ENCODE results near the gene MRPS14. TPM values are rescaled to one million over a fixed set of nuclear protein-coding genes. Genes with fewer than 3 reads are reported as not detected.

MRPS14 gene
- total RNA-seq, 2 experiments from 2014 or later, result 35.5 to 49.6 TPM

DNA sequence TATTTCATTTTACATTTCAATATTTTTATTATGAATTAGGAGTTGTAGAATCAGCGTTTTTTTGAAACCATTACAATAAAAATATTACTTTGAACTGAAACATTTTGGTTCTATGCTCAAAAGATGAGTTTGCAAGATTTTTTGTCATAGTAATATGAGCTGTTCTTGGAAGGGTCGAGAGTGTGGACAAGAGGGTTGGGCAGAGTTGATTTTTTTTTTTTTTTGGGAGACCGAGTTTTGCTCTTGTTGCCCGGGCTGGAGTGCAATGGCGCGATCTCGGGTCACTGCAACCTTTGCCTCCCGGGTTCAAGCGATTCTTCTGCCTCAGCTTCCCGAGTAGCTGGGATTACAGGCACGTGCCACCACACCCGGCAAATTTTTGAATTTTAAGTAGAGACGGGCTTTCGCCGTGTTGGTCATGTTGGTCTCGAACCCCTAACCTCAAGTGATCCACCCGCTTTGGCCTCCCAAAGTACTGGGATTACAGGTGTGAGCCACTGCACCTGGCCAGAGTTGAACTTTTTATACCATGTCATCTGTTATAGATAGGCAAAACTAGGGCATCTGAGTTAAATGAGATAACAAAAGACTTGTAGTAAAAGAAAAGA, 20.2 kb downstream of the MRPS14 start:
- Histone ChIP-seq H4K20me1 (ENCODE audit: insufficient read depth, low read length) (peaks cover 61% of the 10 kb centered on the region), H3K4me1 (ENCODE audit: insufficient read depth, low read length, poor library complexity, severe bottlenecking) (peaks cover 35% of the 10 kb centered on the region), H3K79me2 (ENCODE audit: insufficient read depth, low read depth, low read length) (peaks cover 85% of the 10 kb centered on the region), H3K4me3 (ENCODE audit: low read depth, low read length, poor library complexity, severe bottlenecking) (peak overlapping the region; percentile 95), H3K9me2 (ENCODE audit: insufficient read depth, low read length) (no peaks in the 10 kb centered on the region), H3K4me2 (ENCODE audit: low read length) (peak overlapping the region; percentile 85), H3K9me3 (ENCODE audit: low read length) (no peaks in the 10 kb centered on the region), H2AFZ (ENCODE audit: low read length) (no peak overlapping the region), H3K36me3 (ENCODE audit: insufficient read depth, low read length) (peaks cover 68% of the 10 kb centered on the region), H3K27ac (ENCODE audit: low read depth, low read length, poor library complexity, severe bottlenecking) (no peak overlapping the region)
- POLR2A ChIA-PET, result interaction anchor here (0.8 to 5.6 kb wide), 7 partner anchors 9 to 730 kb away, joined by 3 to 27 read pairs (median 3); partner anchors contain the start of gene MRPS14
- CTCF ChIA-PET (ENCODE audit: unreplicated experiment), result no interaction called here
- no TSS peak for BruUV-seq (replicated peaks)
- intact Hi-C loops (cut with micrococcal nuclease; ENCODE audit: unreplicated experiment), result loop anchor here (5.0 kb wide), 2 partner anchors 731 to 1136 kb away; partner anchors contain the start of genes GAS5 and ZBTB37
- TF ChIP-seq, protein P1, sequence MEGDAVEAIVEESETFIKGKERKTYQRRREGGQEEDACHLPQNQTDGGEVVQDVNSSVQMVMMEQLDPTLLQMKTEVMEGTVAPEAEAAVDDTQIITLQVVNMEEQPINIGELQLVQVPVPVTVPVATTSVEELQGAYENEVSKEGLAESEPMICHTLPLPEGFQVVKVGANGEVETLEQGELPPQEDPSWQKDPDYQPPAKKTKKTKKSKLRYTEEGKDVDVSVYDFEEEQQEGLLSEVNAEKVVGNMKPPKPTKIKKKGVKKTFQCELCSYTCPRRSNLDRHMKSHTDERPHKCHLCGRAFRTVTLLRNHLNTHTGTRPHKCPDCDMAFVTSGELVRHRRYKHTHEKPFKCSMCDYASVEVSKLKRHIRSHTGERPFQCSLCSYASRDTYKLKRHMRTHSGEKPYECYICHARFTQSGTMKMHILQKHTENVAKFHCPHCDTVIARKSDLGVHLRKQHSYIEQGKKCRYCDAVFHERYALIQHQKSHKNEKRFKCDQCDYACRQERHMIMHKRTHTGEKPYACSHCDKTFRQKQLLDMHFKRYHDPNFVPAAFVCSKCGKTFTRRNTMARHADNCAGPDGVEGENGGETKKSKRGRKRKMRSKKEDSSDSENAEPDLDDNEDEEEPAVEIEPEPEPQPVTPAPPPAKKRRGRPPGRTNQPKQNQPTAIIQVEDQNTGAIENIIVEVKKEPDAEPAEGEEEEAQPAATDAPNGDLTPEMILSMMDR (conservative IDR thresholded peaks at IDR 0.05; ENCODE audit: low read length), result no peak
- TF ChIP-seq EZH2phosphoT487 (IDR thresholded peaks at IDR 0.05; ENCODE audit: borderline replicate concordance, low read depth, low read length), result no peak
- no peak for DNase-seq (ENCODE audit: low spot score)

DNA sequence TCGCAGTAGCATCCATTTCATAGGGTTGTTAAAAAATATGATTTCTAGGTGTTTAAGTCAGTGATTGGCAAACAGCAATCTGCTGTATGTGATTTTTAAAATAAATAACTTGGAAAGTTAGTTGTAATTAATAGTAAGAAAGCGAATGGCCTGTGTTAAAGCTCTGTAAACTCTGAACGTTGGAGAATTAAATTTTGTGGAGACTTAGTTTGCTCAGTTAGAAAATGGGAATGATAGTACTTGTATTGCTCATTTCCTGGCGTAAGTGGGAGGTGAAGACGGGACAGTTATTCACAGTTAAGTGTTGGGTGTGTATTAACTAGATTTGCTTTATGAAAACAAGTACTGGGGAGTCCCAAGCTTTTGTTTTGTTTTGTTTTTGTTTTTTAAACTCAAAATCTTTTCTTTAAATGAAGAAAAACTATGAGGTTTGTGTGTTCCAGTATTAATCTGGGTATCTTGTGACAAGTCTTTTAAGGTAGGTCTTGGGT, 22.5 kb downstream of the MRPS14 start:
- POLR2A ChIA-PET, result interaction anchor here (0.6 to 2.8 kb wide), 16 partner anchors 11 to 925 kb away, joined by 3 to 15 read pairs (median 3); partner anchors contain the start of gene MRPS14
- H2AFZ ChIP-seq (ENCODE audit: low read length), result no peak overlapping the region
- peaks cover 42% of the 10 kb centered on the region for H4K20me1 ChIP-seq (ENCODE audit: insufficient read depth, low read length)
- peaks cover 14% of the 10 kb centered on the region; the same call in 1 of the 2 replicates for H3K9me3 ChIP-seq (ENCODE audit: low read length)
- peak overlapping the region; percentile 95 for H3K4me3 ChIP-seq (ENCODE audit: low read depth, low read length, poor library complexity, severe bottlenecking)
- peak; percentile 20 for DNase-seq (ENCODE audit: low spot score)
- H3K4me1 ChIP-seq (ENCODE audit: insufficient read depth, low read length, poor library complexity, severe bottlenecking), result peaks cover 41% of the 10 kb centered on the region
- H3K4me2 ChIP-seq (ENCODE audit: low read length), result peak overlapping the region; percentile 85
- peaks cover 80% of the 10 kb centered on the region for H3K79me2 ChIP-seq (ENCODE audit: insufficient read depth, low read depth, low read length)
- peaks cover 68% of the 10 kb centered on the region for H3K36me3 ChIP-seq (ENCODE audit: insufficient read depth, low read length)
- H3K27ac ChIP-seq (ENCODE audit: low read depth, low read length, poor library complexity, severe bottlenecking), result peak overlapping the region; percentile 92
- TF ChIP-seq, protein P1 (conservative IDR thresholded peaks at IDR 0.05; ENCODE audit: low read length), result no peak
- TF ChIP-seq EZH2phosphoT487 (IDR thresholded peaks at IDR 0.05; ENCODE audit: borderline replicate concordance, low read depth, low read length), result no peak
- H3K9me2 ChIP-seq (ENCODE audit: insufficient read depth, low read length), result no peaks in the 10 kb centered on the region
- CTCF ChIA-PET (ENCODE audit: unreplicated experiment), result interaction anchor here (0.8 kb wide), 1 partner anchor 23 kb away, joined by 3 read pairs; the partner anchor contains the start of gene MRPS14
- intact Hi-C loops (cut with micrococcal nuclease; ENCODE audit: unreplicated experiment), result loop anchor here (2.0 to 5.0 kb wide), 3 partner anchors 22 to 1133 kb away; partner anchors contain the start of genes GAS5, MRPS14 and ZBTB37
- TSS peak; percentile 58 for BruUV-seq (replicated peaks)

Measured in OCI-LY7 (cell line).